K562 (cell line): ENCODE measurements around the gene AAGAB. TPM values are rescaled to one million over a fixed set of nuclear protein-coding genes. Genes with fewer than 3 reads are reported as not detected.

Experiments
- ATAC-seq: fragments of 200-7000 bp; cut with Tn5 transposase; 3 replicates; pipeline ENCODE4 v1.9.1; 2020; ENCODE audit warnings: moderate library complexity
- BruUV-seq: library from RNA; stranded (reverse); fragments of 400-500 nt; replicated peaks from 2 replicates; lab custom pipeline; 2021; lab: Mats Ljungman, UMichigan
- CTCF ChIA-PET: fragments of 300-600 bp; formaldehyde crosslinking; extraction: SDS; loops from one replicate; lab custom pipeline; 2021; ENCODE audit warnings: low intra/inter-chr PET ratio; lab: Yijun Ruan, JAX
- POLR2A ChIA-PET: fragments of 300-600, 350-650 bp; sonication (Branson Sonifier 250); formaldehyde crosslinking; extraction: SDS; loops from one replicate; lab custom pipeline; 2021; ENCODE audit warnings: antibody characterized with exemption, inconsistent platforms; lab: Yijun Ruan, JAX
- DNase-seq, 4 experiments: peaks; one replicate each; pipeline versions ENCODE4 v3.0.0 to v3.0.0-alpha.2; 2011 to 2018; ENCODE audit warnings: low spot score in 3 of 4, mixed read lengths in 3 of 4; ENCODE audit errors: extremely low read depth in 1 of 4
- FAIRE-seq: peaks from 2 replicates; lab custom pipeline; 2011; peaks lifted over from hg19 to GRCh38; lab: Jason Lieb, UNC
- H2AFZ ChIP-seq: 2 replicates; pipeline ENCODE4 v1.6.0; 2011; ENCODE audit warnings: low read depth, low read length, control low read depth, inconsistent platforms
- H3K27ac ChIP-seq: fragments of 200-600 bp; 3 replicates; pipeline ENCODE4 v1.8.0; 2011; ENCODE audit warnings: low read depth, mild to moderate bottlenecking, control low read depth, inconsistent platforms, low read length, moderate library complexity, mixed read lengths; ENCODE audit errors: extremely low read depth
- H3K27me3 ChIP-seq, 2 experiments: fragments of 300-600 bp in 1 of 2; 2 replicates in 1 of 2; 3 replicates in 1 of 2; pipeline versions ENCODE4 v1.6.0 to v1.8.0; 2011; ENCODE audit warnings: inconsistent platforms in 2 of 2, low read length in 2 of 2, mild to moderate bottlenecking in 1 of 2, mixed read lengths in 1 of 2, moderate library complexity in 1 of 2; ENCODE audit not compliant: control insufficient read depth in 2 of 2, insufficient read depth in 2 of 2
- H3K36me3 ChIP-seq: fragments of 300-600 bp; 3 replicates; pipeline ENCODE4 v1.8.0; 2011; ENCODE audit warnings: mild to moderate bottlenecking, low read length, inconsistent platforms; ENCODE audit not compliant: control insufficient read depth, insufficient read depth
- H3K4me1 ChIP-seq, 2 experiments: fragments of 200-600 bp in 1 of 2; replicated peaks in 1 of 2; 2 replicates in 1 of 2; 3 replicates in 1 of 2; pipeline versions ENCODE4 v1.5.1 to v1.8.0; 2011; ENCODE audit warnings: inconsistent platforms in 2 of 2, low read length in 2 of 2, mild to moderate bottlenecking in 1 of 2, mixed read lengths in 1 of 2, moderate library complexity in 1 of 2; ENCODE audit not compliant: control insufficient read depth in 2 of 2, insufficient read depth in 2 of 2
- H3K4me2 ChIP-seq: 2 replicates; pipeline ENCODE4 v1.6.1; 2011; ENCODE audit warnings: low read length, control low read depth, inconsistent platforms, mixed read lengths; ENCODE audit not compliant: insufficient read depth
- H3K4me3 ChIP-seq: fragments of 200-600 bp; sonication (generic), shearing (Covaris generic); 2 replicates; pipeline ENCODE4 v1.5.1; 2016; ENCODE audit warnings: control low read depth, inconsistent platforms
- H3K79me2 ChIP-seq: fragments of 200-600 bp; 3 replicates; pipeline ENCODE4 v1.8.0; 2011; ENCODE audit warnings: low read length, inconsistent platforms; ENCODE audit not compliant: control insufficient read depth, insufficient read depth
- H3K9ac ChIP-seq, 2 experiments: 2 replicates each; pipeline versions ENCODE4 v1.6.0 to v1.6.1; 2011; ENCODE audit warnings: low read depth in 2 of 2, low read length in 2 of 2, control low read depth in 1 of 2, inconsistent platforms in 1 of 2, mild to moderate bottlenecking in 1 of 2, mixed read lengths in 1 of 2; ENCODE audit not compliant: insufficient read depth in 1 of 2
- H3K9me1 ChIP-seq: one replicate; pipeline ENCODE4 v1.6.0; 2011; ENCODE audit warnings: inconsistent platforms, mild to moderate bottlenecking, low read length, moderate library complexity; ENCODE audit not compliant: control insufficient read depth, insufficient read depth
- H3K9me3 ChIP-seq: replicated peaks from 2 replicates; pipeline ENCODE4 v1.5.1; 2011; ENCODE audit warnings: low read depth, low read length, inconsistent platforms; ENCODE audit not compliant: control insufficient read depth, insufficient read depth
- H4K20me1 ChIP-seq: replicated peaks from 2 replicates; pipeline ENCODE4 v1.6.1; 2011; ENCODE audit warnings: low read length, inconsistent platforms, mixed read lengths; ENCODE audit not compliant: control insufficient read depth, insufficient read depth
- DPF2 ChIP-seq: fragments of 450-650 bp; IDR thresholded peaks from 2 replicates; pipeline ENCODE4 v1.6.1; 2016
- MLX ChIP-seq, 2 experiments: fragments of 450-650 bp in 1 of 2; sonication (generic) in 1 of 2; formaldehyde crosslinking; conservative IDR thresholded peaks; 2 replicates each; pipeline versions ENCODE4 v1.4.0 to v1.8.1; 2020 to 2022; ENCODE audit warnings: mild to moderate bottlenecking in 1 of 2, missing genetic modification reagents in 1 of 2
- NFIC ChIP-seq: fragments of 450-650 bp; IDR thresholded peaks from 2 replicates; pipeline ENCODE4 v1.6.1; 2017; ENCODE audit warnings: mild to moderate bottlenecking, inconsistent platforms
- POLR2A ChIP-seq: fragments of 450-650 bp; conservative IDR thresholded peaks from 2 replicates; pipeline ENCODE4 v1.6.1; 2016
- PTRF ChIP-seq: fragments of 450-650 bp; IDR thresholded peaks from 2 replicates; pipeline ENCODE4 v1.6.1; 2016; ENCODE audit warnings: mild to moderate bottlenecking, missing genetic modification characterization, missing compliant biosample characterization
- RB1 ChIP-seq: fragments of 450-650 bp; IDR thresholded peaks from 2 replicates; pipeline ENCODE4 v1.6.1; 2017; ENCODE audit warnings: low read depth, mild to moderate bottlenecking
- SRF ChIP-seq, 2 experiments: fragments of 250-450, 450-650 bp in 1 of 2; sonication (Bioruptor Pico) in 1 of 2; sonication (generic) in 1 of 2; formaldehyde crosslinking; IDR thresholded peaks; 2 replicates each; pipeline versions ENCODE4 v1.5.0 to v1.5.1; 2020 to 2022; ENCODE audit warnings: mild to moderate bottlenecking in 1 of 2, missing genetic modification reagents in 1 of 2
- TCFL5 ChIP-seq: fragments of 250-450 bp; sonication (Bioruptor Pico); conservative IDR thresholded peaks from 2 replicates; pipeline ENCODE4 v1.6.1; 2021; ENCODE audit warnings: mild to moderate bottlenecking, moderate library complexity, matching md5 sums
- ZBTB1 ChIP-seq: sonication (generic); formaldehyde crosslinking; IDR thresholded peaks from 2 replicates; pipeline ENCODE4 v1.8.1; 2023; ENCODE audit warnings: missing genetic modification reagents, low read depth, mild to moderate bottlenecking, borderline replicate concordance
- ZNF318 ChIP-seq, 2 experiments: fragments of 450-650 bp; IDR thresholded peaks; 2 replicates each; pipeline ENCODE4 v1.6.1; 2016; ENCODE audit warnings: mild to moderate bottlenecking in 2 of 2, borderline replicate concordance in 1 of 2, low read depth in 1 of 2, moderate library complexity in 1 of 2
- ZNF384 ChIP-seq: IDR thresholded peaks from 2 replicates; pipeline ENCODE4 v1.6.1; 2012; ENCODE audit warnings: low read depth, low read length, improper control_type of control experiment
- ZNF431 ChIP-seq: sonication (generic); formaldehyde crosslinking; IDR thresholded peaks from 2 replicates; pipeline ENCODE4 v1.8.0; 2022; ENCODE audit warnings: mild to moderate bottlenecking, missing genetic modification reagents
- ZZZ3 ChIP-seq: fragments of 450-650 bp; IDR thresholded peaks from 2 replicates; pipeline ENCODE4 v1.6.1; 2016; ENCODE audit warnings: antibody characterized with exemption, mild to moderate bottlenecking, moderate library complexity
- WGBS: fragments of 100-300 bp; shearing (Covaris generic); methylation state at CpG from one replicate; pipeline ENCODE4 v1.1.6; 2016; ENCODE audit warnings: low coverage, mixed read lengths; ENCODE audit not compliant: insufficient coverage; ENCODE audit errors: missing lambda C conversion rate; 5-methylcytosine and 5-hydroxymethylcytosine counted together
- in situ Hi-C: fragments of 300-500 bp; cut with MboI; formaldehyde crosslinking; loops from 4 replicates; pipeline ENCODE4 v1.15.0; 2018; ENCODE audit warnings: inconsistent platforms, mixed read lengths
- intact Hi-C: fragments of 100-400 bp; cut with micrococcal nuclease; formaldehyde crosslinking; loops from 2 replicates; pipeline ENCODE4 v1.14.2; 2022
- polyA plus RNA-seq, 8 experiments: library from polyadenylated mRNA; depleted of rRNA in 4 of 8; stranded (reverse) in 5 of 8; unstranded in 3 of 8; fragments of >200 nt; fragmentation: Nextera tagmentation in 2 of 8; fragmentation: Illumina TruSeq in 1 of 8; extraction: Ambion mirVana in 2 of 8; extraction: Trizol in 1 of 8; gene quantifications; 2 replicates each; pipeline versions ENCODE4 v1.2.1 to v1.2.3, GENCODE V29; 2011 to 2014; ENCODE audit warnings: inconsistent platforms in 1 of 8, missing spikeins in 1 of 8
- total RNA-seq, 7 experiments: library from RNA; depleted of rRNA in 6 of 7; stranded (reverse); fragments of >200 nt in 6 of 7; fragmentation: Illumina TruSeq in 2 of 7; extraction: Trizol in 2 of 7; gene quantifications; 2 replicates each; pipeline versions ENCODE4 v1.2.1 to v1.2.3, GENCODE V29; 2011 to 2021; ENCODE audit warnings: low replicate concordance in 1 of 7

The AAGAB gene
- total and polyA plus RNA-seq, 9 of the 15 experiments (the other 6 are each of a cell fraction or from before 2014, with no cell fraction given): 17.8 to 109 (median 58.3) TPM

- ATAC-seq (no peak; the same call in 2 of the 3 replicates), FAIRE-seq (peak; percentile 11), DNase-seq (peak in 2 of 4 experiments; percentile 10 to 13)
- peak overlapping the region; percentile 90 to 98 for H3K9ac ChIP-seq
- H3K4me1 ChIP-seq: peaks cover 11 to 19% of the 10 kb centered on the region in 2 experiments; a peak in 4 of 5 replicates
- CTCF ChIA-PET: no interaction called here
- in situ Hi-C loops: no loop called here
- TSS peak; percentile 67 for BruUV-seq
- intact Hi-C loops: loop anchor here (5.0 kb wide), 1 partner anchor 186 kb away; the partner anchor contains the start of gene SMAD3
- POLR2A ChIA-PET: interaction anchor here (0.6 to 1.5 kb wide), 8 partner anchors 14 to 1230 kb away, joined by 3 to 5 read pairs (median 3); no protein-coding TSS in a partner anchor
- no peaks in the 10 kb centered on the region for H3K9me1 ChIP-seq
- peak overlapping the region; percentile 96 for H3K27ac ChIP-seq
- 4% methylated on average over 15 of the region's 15 CpGs for WGBS
- no peaks in the 10 kb centered on the region for H3K27me3 ChIP-seq
- H3K36me3 ChIP-seq: peaks cover 11% of the 10 kb centered on the region; the same call in 2 of the 3 replicates
- H4K20me1 ChIP-seq: no peaks in the 10 kb centered on the region
- H2AFZ ChIP-seq: peak overlapping the region; percentile 79
- H3K4me2 ChIP-seq: peak overlapping the region; percentile 78
- H3K79me2 ChIP-seq: peaks cover 55% of the 10 kb centered on the region
- no peaks in the 10 kb centered on the region for H3K9me3 ChIP-seq
- peak overlapping the region; percentile 81 for H3K4me3 ChIP-seq
- no peak for TF ChIP-seq ZNF431
- TF ChIP-seq PTRF (tag): no peak
- TF ChIP-seq TCFL5 (CRISPR knock-in tag): no peak
- no peak for TF ChIP-seq RB1
- TF ChIP-seq ZBTB1 (CRISPR knock-in tag): no peak
- 0 out of 4 replicates have a peak, but pooled peaks of 1 of the 2 experiments have one; percentile 25 for TF ChIP-seq ZNF318 (IDR thresholded peaks at IDR 0.05; ENCODE audit: borderline replicate concordance in 1 of 2, low read depth in 1 of 2)
- TF ChIP-seq POLR2A: no peak
- TF ChIP-seq MLX (CRISPR knock-in tag; conservative IDR thresholded peaks at IDR 0.05): no peak
- TF ChIP-seq DPF2: 0 out of 2 replicates have a peak, but pooled peaks have one; percentile 41
- 0 out of 2 replicates have a peak, but pooled peaks have one; percentile 47 for TF ChIP-seq ZZZ3
- TF ChIP-seq NFIC: peak; percentile 25; the same call in 1 of the 2 replicates
- no peak for TF ChIP-seq SRF (CRISPR knock-in tag; IDR thresholded peaks at IDR 0.05)
- peak; percentile 67; the same call in 1 of the 2 replicates for TF ChIP-seq ZNF384
Measured at GRCh38 chr15:67253549-67254237, 768 bp downstream of the AAGAB start.
